ENCODE data around the gene NUTM2F.

- TF ChIP-seq CTCF (IDR thresholded peaks at IDR 0.05) (no peak), EZH2 (IDR thresholded peaks at IDR 0.05; ENCODE audit: borderline replicate concordance, insufficient read depth, low read depth, low read length, poor library complexity, severe bottlenecking) (no peak)
Measured at GRCh38 chr9:94286116-94286515, 42.3 kb downstream of the NUTM2F start.

Measured in B cell (primary cell).